ENCODE measurements around the gene MUC2. TPM values are rescaled to one million over a fixed set of nuclear protein-coding genes. Genes with fewer than 3 reads are reported as not detected.

The MUC2 gene
- total RNA-seq, 1 donor from 2014 or later, result not detected

DNA sequence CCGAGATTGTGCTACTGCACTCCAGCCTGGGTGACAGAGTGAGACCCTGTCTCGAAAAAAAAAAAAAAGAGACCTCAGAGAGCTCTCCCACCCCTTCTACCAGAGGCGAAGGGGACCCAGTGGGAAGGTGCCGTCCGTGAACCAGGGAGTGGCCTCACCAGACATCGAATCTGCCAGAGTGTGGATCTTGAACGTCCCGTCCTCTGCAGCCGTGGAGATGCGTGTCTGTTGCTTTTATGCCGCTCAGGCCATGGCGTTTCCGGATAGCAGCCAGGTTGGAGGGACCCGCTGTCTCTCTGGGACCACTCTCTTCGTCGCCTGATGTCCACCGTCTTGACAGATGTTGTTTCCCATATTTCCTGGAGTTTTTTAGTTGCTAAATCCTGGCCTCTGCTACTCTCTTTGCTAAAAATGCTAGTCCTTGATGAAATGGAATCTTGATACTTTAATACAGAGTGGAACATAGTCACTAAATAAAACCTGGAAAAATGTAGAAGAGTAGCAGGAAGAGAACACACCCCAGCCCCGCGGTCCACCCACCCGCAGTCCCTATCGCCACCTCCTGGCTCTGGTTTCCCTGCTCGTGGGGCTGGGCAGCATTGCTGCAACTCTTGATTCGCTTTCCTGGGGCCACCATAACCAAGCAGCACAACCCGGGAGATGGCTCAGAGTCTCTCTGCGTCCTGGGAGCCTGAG is 26.2 kb upstream of the MUC2 start:
- Histone ChIP-seq H3K4me1 (ENCODE audit: insufficient read depth, low read length) (no peaks in the 10 kb centered on the region), H3K79me2 (ENCODE audit: insufficient read depth, low read length) (no peaks in the 10 kb centered on the region), H3K9me3 (ENCODE audit: insufficient read depth, low read depth, low read length) (no peaks in the 10 kb centered on the region), H3K27ac (ENCODE audit: low read depth, low read length) (no peak overlapping the region), H3K4me2 (ENCODE audit: low read length) (no peak overlapping the region), H3K9ac (ENCODE audit: low read length) (no peak overlapping the region), H3K4me3 (ENCODE audit: insufficient read depth, low read depth, low read length) (no peak overlapping the region), H3K27me3 (ENCODE audit: insufficient read depth, low read length) (peaks cover 13% of the 10 kb centered on the region), H4K20me1 (ENCODE audit: insufficient read depth, low read length) (no peaks in the 10 kb centered on the region), H2AFZ (ENCODE audit: low read depth, low read length) (no peak overlapping the region), H3K36me3 (ENCODE audit: insufficient read depth, low read length) (no peaks in the 10 kb centered on the region)
- Mint-ChIP-seq H3K4me1 (ENCODE audit: low read depth, unreplicated experiment) (no peaks in the 10 kb centered on the region), H3K9me3 (ENCODE audit: unreplicated experiment) (no peaks in the 10 kb centered on the region), H3K4me3 (ENCODE audit: unreplicated experiment) (no peak overlapping the region), H3K27me3 (ENCODE audit: low read depth, unreplicated experiment) (peaks cover 24% of the 10 kb centered on the region), H3K36me3 (ENCODE audit: low read depth, unreplicated experiment) (peaks cover 4% of the 10 kb centered on the region), H3K27ac (ENCODE audit: unreplicated experiment) (no peak overlapping the region)
- FAIRE-seq, result no peak
- DNase-seq (ENCODE audit: low read depth), result no peak
- TF ChIP-seq EZH2 (IDR thresholded peaks at IDR 0.05; ENCODE audit: insufficient read depth, low read length), result no peak
- TF ChIP-seq CTCF (IDR thresholded peaks at IDR 0.05; ENCODE audit: insufficient read depth, low read depth, low read length), result no peak

- H3K4me3 Mint-ChIP-seq (ENCODE audit: unreplicated experiment), result no peak overlapping the region
- no peak for FAIRE-seq
- H3K79me2 ChIP-seq (ENCODE audit: insufficient read depth, low read length), result no peaks in the 10 kb centered on the region
Measured at GRCh38 chr11:1049071-1049405, 25.6 kb upstream of the MUC2 start.

More at GRCh38 chr11:1049071-1049405, 25.6 kb upstream of the MUC2 start:
- Histone ChIP-seq H3K4me3 (ENCODE audit: insufficient read depth, low read depth, low read length) (no peak overlapping the region), H3K4me1 (ENCODE audit: insufficient read depth, low read length) (no peaks in the 10 kb centered on the region), H3K4me2 (ENCODE audit: low read length) (no peak overlapping the region), H3K27me3 (ENCODE audit: insufficient read depth, low read length) (peaks cover 13% of the 10 kb centered on the region), H3K9me3 (ENCODE audit: insufficient read depth, low read depth, low read length) (no peaks in the 10 kb centered on the region), H3K27ac (ENCODE audit: low read depth, low read length) (no peak overlapping the region), H3K36me3 (ENCODE audit: insufficient read depth, low read length) (no peaks in the 10 kb centered on the region), H4K20me1 (ENCODE audit: insufficient read depth, low read length) (no peaks in the 10 kb centered on the region), H2AFZ (ENCODE audit: low read depth, low read length) (no peak overlapping the region), H3K9ac (ENCODE audit: low read length) (no peak overlapping the region)
- no peaks in the 10 kb centered on the region for H3K9me3 Mint-ChIP-seq (ENCODE audit: unreplicated experiment)
- no peak for DNase-seq (ENCODE audit: low read depth)
- no peak overlapping the region for H3K27ac Mint-ChIP-seq (ENCODE audit: unreplicated experiment)
- no peaks in the 10 kb centered on the region for H3K4me1 Mint-ChIP-seq (ENCODE audit: low read depth, unreplicated experiment)
- TF ChIP-seq CTCF (IDR thresholded peaks at IDR 0.05; ENCODE audit: insufficient read depth, low read depth, low read length) (no peak), EZH2 (IDR thresholded peaks at IDR 0.05; ENCODE audit: insufficient read depth, low read length) (no peak)
- H3K27me3 Mint-ChIP-seq (ENCODE audit: low read depth, unreplicated experiment), result peaks cover 22% of the 10 kb centered on the region
- peaks cover 4% of the 10 kb centered on the region for H3K36me3 Mint-ChIP-seq (ENCODE audit: low read depth, unreplicated experiment)

All from astrocyte (in vitro differentiated cells and primary cell).